ENCODE data around the gene SPDYE4. TPM values are rescaled to one million over a fixed set of nuclear protein-coding genes. Genes with fewer than 3 reads are reported as not detected.
A peak's percentile ranks its signal among the peaks of the same experiment; 100 is the strongest.
"Not testable (repeated sequence)": the region's sequence is repeated elsewhere in the genome, so short reads cannot be mapped to it uniquely, and the experiment has no call there.

Gene SPDYE4, protein sequence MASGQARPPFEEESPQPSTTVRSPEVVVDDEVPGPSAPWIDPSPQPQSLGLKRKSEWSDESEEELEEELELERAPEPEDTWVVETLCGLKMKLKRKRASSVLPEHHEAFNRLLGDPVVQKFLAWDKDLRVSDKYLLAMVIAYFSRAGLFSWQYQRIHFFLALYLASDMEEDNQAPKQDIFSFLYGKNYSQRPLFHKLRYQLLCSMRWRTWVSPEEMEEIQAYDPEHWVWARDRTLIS
- total RNA-seq, result not detected

- H3K4me1 Mint-ChIP-seq (ENCODE audit: low read depth), result no peaks in the 10 kb centered on the region
- no peak within 1 kb of the TSS for H3K4me3 Mint-ChIP-seq
- ATAC-seq, result no peak
- H3K9me3 Mint-ChIP-seq, result peaks cover 7% of the 10 kb centered on the region
- H3K36me3 Mint-ChIP-seq (ENCODE audit: insufficient read depth), result no peaks in the 10 kb centered on the region
- DNase-seq, result no peak
- H3K27me3 Mint-ChIP-seq (ENCODE audit: low read depth), result peaks cover 18% of the 10 kb centered on the region
Measured at GRCh38 chr17:8758137-8758596, at the start of gene SPDYE4. TSS of gene SPDYE4 (minus strand) at chr17:8758546. CDS start at chr17:8758382, 164 bp downstream.

GRCh38 chr17:8806926-8807550 lies 48.7 kb upstream of the SPDYE4 start:
- ATAC-seq, result peak in 1 of 2 donors; percentile 63
- Mint-ChIP-seq H3K4me1 (ENCODE audit: low read depth) (peaks cover 10% of the 10 kb centered on the region), H3K4me3 (no peak overlapping the region), H3K27me3 (ENCODE audit: low read depth) (peaks cover 8% of the 10 kb centered on the region), H3K36me3 (ENCODE audit: insufficient read depth) (peaks cover 12% of the 10 kb centered on the region), H3K9me3 (peaks cover 32% of the 10 kb centered on the region)
- no peak for DNase-seq

GRCh38 chr17:8806253-8806925 lies 48.0 kb upstream of the SPDYE4 start:
- Mint-ChIP-seq H3K9me3 (peaks cover 25% of the 10 kb centered on the region), H3K4me3 (no peak overlapping the region), H3K27me3 (ENCODE audit: low read depth) (peaks cover 8% of the 10 kb centered on the region), H3K36me3 (ENCODE audit: insufficient read depth) (peaks cover 11% of the 10 kb centered on the region), H3K4me1 (ENCODE audit: low read depth) (peaks cover 10% of the 10 kb centered on the region)
- ATAC-seq, result no peak
- no peak for DNase-seq

DNA sequence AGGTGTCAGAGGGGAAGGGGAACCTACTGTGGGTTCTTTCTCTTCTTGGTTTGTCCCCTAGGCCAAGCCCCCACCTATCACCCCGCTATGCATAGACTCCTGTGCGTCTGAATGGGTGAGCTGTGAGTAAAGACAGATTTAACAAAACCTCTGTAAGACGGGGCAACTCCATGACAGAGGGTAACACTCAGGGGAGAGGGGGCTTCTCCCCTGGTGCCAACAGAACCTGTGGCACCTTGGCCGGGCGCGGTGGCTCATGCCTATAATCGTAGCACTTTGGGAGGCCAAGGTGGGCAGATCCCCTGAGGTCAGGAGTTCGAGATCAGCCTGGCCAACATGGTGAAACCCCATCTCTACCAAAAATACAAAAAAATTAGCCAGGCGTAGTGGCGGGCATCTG lies 47.0 kb upstream of the SPDYE4 start:
- H3K9me3 Mint-ChIP-seq, result peaks cover 24% of the 10 kb centered on the region
- DNase-seq; ATAC-seq; H3K4me3 Mint-ChIP-seq; H3K27me3 Mint-ChIP-seq (ENCODE audit: low read depth); H3K4me1 Mint-ChIP-seq (ENCODE audit: low read depth): not testable (repeated sequence)
- H3K36me3 Mint-ChIP-seq (ENCODE audit: insufficient read depth), result peaks cover 11% of the 10 kb centered on the region

GRCh38 chr17:8803531-8804420 lies 45.4 kb upstream of the SPDYE4 start:
- no peak for ATAC-seq
- peaks cover 14% of the 10 kb centered on the region for H3K9me3 Mint-ChIP-seq
- H3K27me3 Mint-ChIP-seq (ENCODE audit: low read depth), result peaks cover 8% of the 10 kb centered on the region
- peaks cover 10% of the 10 kb centered on the region for H3K4me1 Mint-ChIP-seq (ENCODE audit: low read depth)
- H3K36me3 Mint-ChIP-seq (ENCODE audit: insufficient read depth), result peaks cover 2% of the 10 kb centered on the region
- H3K4me3 Mint-ChIP-seq, result no peak overlapping the region
- no peak for DNase-seq

DNA sequence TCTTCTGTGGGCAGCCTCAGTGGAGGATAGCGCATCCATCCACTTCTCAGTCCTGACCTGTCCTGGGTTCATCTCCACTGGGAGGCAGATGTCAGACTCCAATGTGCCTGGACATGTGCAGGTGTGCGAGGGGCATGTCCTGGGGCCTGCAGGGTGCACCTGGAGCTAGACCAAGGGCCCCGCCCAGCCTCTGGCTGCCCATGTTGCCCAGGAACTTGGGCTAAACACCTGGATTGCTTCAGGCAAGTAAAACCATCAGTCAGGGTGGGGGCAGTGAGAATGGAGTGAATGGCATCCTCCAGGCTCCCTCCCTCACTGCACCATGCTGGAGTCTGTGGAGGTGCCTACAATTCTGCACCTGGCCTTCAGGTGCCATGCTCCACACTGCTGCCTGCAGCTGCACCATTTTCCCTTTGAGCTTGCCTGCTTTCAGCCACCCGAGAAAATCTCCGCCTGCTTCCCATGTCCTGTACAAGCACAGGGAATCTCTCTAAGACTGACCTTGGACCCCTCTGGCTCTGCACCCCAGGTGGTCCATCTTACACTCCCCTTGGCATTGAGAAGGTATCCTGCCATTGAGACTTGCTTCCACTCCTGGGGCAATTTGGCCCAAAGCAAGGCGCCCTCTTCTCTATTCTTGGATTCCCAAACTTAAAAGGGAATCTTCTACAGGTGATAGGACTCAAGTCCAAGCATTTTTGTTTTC lies 42.9 kb upstream of the SPDYE4 start:
- no peak for DNase-seq
- no peaks in the 10 kb centered on the region for H3K36me3 Mint-ChIP-seq (ENCODE audit: insufficient read depth)
- peaks cover under 1% of the 10 kb centered on the region for H3K4me1 Mint-ChIP-seq (ENCODE audit: low read depth)

DNA sequence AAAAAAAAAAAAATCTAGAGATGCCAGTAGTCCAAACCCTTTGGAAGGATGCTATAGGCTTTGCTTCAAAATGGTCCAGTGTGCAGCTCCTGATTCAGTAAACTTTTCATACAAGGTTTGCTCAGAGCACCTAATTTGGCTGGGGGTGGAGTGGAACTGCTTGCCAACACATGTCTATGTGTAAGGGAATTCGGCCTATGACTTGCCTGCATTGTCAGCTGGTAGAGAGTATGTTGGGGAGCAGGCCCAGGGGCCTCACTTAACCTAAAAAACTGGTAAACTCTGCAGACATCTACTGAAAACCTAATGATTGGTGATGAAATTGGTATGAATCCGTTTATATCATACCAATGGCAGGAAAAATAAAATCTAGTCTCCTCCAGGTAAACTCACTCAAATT lies 42.3 kb upstream of the SPDYE4 start:
- DNase-seq, result no peak
- no peak for ATAC-seq
- Mint-ChIP-seq H3K36me3 (ENCODE audit: insufficient read depth) (no peaks in the 10 kb centered on the region), H3K4me1 (ENCODE audit: low read depth) (no peaks in the 10 kb centered on the region), H3K9me3 (no peaks in the 10 kb centered on the region), H3K27me3 (ENCODE audit: low read depth) (no peaks in the 10 kb centered on the region), H3K4me3 (no peak overlapping the region)

More for the DNA sequence above, 42.9 kb upstream of the SPDYE4 start:
- Mint-ChIP-seq H3K4me3 (no peak overlapping the region), H3K9me3 (no peaks in the 10 kb centered on the region), H3K27me3 (ENCODE audit: low read depth) (no peaks in the 10 kb centered on the region)
- ATAC-seq, result no peak

DNA sequence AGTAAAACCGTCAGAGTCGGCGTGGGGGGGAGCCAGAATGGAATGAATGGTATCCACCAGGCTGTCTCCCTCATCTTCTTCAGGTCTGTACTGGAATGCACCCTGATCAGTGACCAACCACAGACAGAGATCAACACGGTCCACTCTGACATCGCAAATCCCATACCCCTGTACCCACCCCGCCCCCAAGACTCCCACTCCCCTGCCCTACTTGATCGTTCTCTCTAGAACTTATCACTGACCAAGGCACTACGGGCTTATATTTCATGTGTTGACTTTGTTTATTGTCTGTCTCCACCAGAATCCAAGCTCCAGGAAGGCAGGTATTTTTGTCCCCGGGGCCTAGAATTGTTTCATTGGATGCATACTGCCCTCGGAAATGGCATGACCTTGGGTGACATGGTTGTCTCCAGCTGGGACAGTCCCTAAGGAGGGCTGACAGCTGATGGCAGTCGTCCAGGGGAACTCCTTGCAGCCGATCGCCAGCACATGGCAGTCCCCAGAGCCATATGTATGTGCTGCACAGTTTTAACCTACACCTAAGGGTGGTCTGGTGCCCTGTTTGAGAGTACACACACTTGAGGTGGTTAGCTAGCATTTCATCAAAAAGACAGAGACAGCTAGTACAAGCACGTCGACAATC lies 41.3 kb upstream of the SPDYE4 start:
- DNase-seq (no peak), ATAC-seq (no peak)
- H3K4me3 Mint-ChIP-seq, result no peak overlapping the region
- H3K9me3 Mint-ChIP-seq, result no peaks in the 10 kb centered on the region
- no peaks in the 10 kb centered on the region for H3K27me3 Mint-ChIP-seq (ENCODE audit: low read depth)
- no peaks in the 10 kb centered on the region for H3K4me1 Mint-ChIP-seq (ENCODE audit: low read depth)
- no peaks in the 10 kb centered on the region for H3K36me3 Mint-ChIP-seq (ENCODE audit: insufficient read depth)

DNA sequence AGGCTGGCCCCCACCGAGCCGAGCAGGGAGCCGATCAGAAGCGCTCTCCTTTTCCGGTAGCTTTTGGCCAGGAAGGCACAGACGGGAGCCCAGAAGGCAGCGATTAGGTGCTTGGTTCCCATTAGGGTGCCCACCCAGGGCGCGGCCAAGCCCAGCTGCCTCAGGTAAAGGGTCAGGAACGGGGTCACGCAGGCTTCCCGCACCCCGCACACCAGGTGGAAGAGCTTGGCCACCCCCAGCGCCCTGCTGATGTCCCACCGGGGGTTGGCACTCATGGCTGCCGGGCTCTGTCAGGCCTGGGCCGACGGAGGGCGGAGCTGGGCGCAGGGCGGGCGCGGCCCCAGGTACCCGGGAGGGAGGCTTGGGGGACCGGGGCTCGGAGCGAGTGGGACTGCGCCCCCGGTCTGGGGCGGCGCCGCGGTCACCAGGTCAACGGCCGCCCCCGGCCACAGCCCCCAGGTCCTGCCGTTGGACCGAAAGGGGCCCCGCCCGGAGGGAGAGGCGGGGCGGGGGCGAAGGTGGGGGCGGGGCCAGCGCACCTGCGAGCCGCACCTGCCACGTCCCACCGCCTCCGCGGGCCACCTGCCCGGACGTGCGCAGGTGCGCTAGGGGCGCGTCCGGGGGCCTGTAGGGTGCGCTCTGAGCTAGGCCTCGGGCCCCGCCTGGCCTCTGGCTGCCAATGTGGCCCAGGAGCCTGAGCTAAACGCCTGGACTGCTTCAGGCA lies 40.7 kb upstream of the SPDYE4 start, which contains the start of gene MFSD6L:
Gene MFSD6L, minus strand, starts transcription at position 520 of the 724 bp plus-strand sequence. Its CDS starts 245 bp downstream, at position 275.
- no peak within 1 kb of the TSS for H3K4me3 Mint-ChIP-seq
- no peak for ATAC-seq
- no peaks in the 10 kb centered on the region for H3K27me3 Mint-ChIP-seq (ENCODE audit: low read depth)
- no peaks in the 10 kb centered on the region for H3K9me3 Mint-ChIP-seq
- DNase-seq, result no peak
- no peaks in the 10 kb centered on the region for H3K4me1 Mint-ChIP-seq (ENCODE audit: low read depth)
- no peaks in the 10 kb centered on the region for H3K36me3 Mint-ChIP-seq (ENCODE audit: insufficient read depth)

GRCh38 chr17:8798176-8798845 lies 40.0 kb upstream of the SPDYE4 start:
- Mint-ChIP-seq H3K27me3 (ENCODE audit: low read depth) (no peaks in the 10 kb centered on the region), H3K9me3 (no peaks in the 10 kb centered on the region), H3K4me1 (ENCODE audit: low read depth) (no peaks in the 10 kb centered on the region), H3K4me3 (no peak overlapping the region), H3K36me3 (ENCODE audit: insufficient read depth) (no peaks in the 10 kb centered on the region)
- ATAC-seq (no peak), DNase-seq (no peak)

DNA sequence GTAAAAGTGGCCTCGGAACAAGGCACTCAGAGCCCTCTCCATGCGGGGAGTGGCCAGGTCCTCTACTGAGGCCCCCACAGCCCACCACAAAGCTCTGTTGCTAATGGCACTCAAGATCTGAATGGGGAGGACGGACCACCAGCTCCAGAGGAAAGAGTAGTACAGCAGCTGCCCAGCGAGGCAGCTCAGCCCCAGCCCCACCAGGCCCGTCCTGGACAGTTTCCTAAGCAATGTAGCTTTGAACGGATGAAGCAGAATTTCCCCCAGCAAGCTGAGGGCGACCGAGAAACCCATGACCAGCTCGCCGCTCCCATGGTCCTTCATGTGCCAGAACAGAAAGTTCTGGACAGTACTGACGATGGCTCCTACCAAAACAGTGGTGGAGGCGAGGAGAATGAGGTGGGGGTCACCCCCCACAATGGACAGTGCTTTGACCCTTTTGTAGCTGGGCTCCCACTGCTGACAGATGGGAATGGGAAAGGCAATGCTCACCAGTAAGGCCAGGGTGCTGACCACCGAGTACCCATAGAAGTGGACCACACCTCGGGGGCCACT lies 39.4 kb upstream of the SPDYE4 start:
- H3K36me3 Mint-ChIP-seq (ENCODE audit: insufficient read depth), result no peaks in the 10 kb centered on the region
- no peaks in the 10 kb centered on the region for H3K4me1 Mint-ChIP-seq (ENCODE audit: low read depth)
- no peak for DNase-seq
- no peak for ATAC-seq
- no peaks in the 10 kb centered on the region for H3K27me3 Mint-ChIP-seq (ENCODE audit: low read depth)
- no peak overlapping the region for H3K4me3 Mint-ChIP-seq
- no peaks in the 10 kb centered on the region for H3K9me3 Mint-ChIP-seq

GRCh38 chr17:8794636-8795035 lies 36.3 kb upstream of the SPDYE4 start:
- Mint-ChIP-seq H3K9me3 (peaks cover 3% of the 10 kb centered on the region), H3K4me3 (no peak overlapping the region), H3K4me1 (ENCODE audit: low read depth) (no peaks in the 10 kb centered on the region), H3K27me3 (ENCODE audit: low read depth) (no peaks in the 10 kb centered on the region), H3K36me3 (ENCODE audit: insufficient read depth) (no peaks in the 10 kb centered on the region)
- DNase-seq, result no peak
- ATAC-seq, result no peak
